NCI-H128 (cell line): ENCODE measurements around the gene NCKAP5.

Source experiments
- DNase-seq: peaks from one replicate; lab custom pipeline; 2025; ENCODE audit not compliant: unreplicated experiment; lab: John Stamatoyannopoulos, UW

NCKAP5 gene

GRCh38 chr2:132623096-132623839, 945.0 kb downstream of the NCKAP5 start:
- no peak for DNase-seq
